ENCODE results near the gene ALDH5A1. TPM values are rescaled to one million over a fixed set of nuclear protein-coding genes. Genes with fewer than 3 reads are reported as not detected.

The ALDH5A1 gene
- total RNA-seq = 0.53 and 1.9 TPM in 2 replicates

GRCh38 chr6:24494821-24495795 is at the start of gene ALDH5A1:
Gene ALDH5A1 (plus strand): TSS chr6:24494969. CDS start chr6:24494997, 28 bp downstream.
- FAIRE-seq (no peak), DNase-seq (ENCODE audit: low read depth) (peak; percentile 39)
- peak; percentile 57 for TF ChIP-seq CTCF (IDR thresholded peaks at IDR 0.05; ENCODE audit: insufficient read depth, low read length, severe bottlenecking)
- Histone ChIP-seq H3K36me3 (ENCODE audit: control insufficient read depth, insufficient read depth, low read length) (no peaks in the 10 kb centered on the region), H3K27me3 (ENCODE audit: control insufficient read depth, insufficient read depth, low read length) (peaks cover 1% of the 10 kb centered on the region), H3K4me3 (ENCODE audit: low read depth, low read length) (peak within 1 kb of the TSS; percentile 52)

GRCh38 chr6:24445704-24446103 is 49.1 kb upstream of the ALDH5A1 start:
- FAIRE-seq (no peak), DNase-seq (ENCODE audit: low read depth) (no peak)
- H3K4me3 ChIP-seq (ENCODE audit: low read depth, low read length) = no peak overlapping the region
- TF ChIP-seq CTCF (IDR thresholded peaks at IDR 0.05; ENCODE audit: insufficient read depth, low read length, severe bottlenecking) = no peak
- H3K27me3 ChIP-seq (ENCODE audit: control insufficient read depth, insufficient read depth, low read length) = no peaks in the 10 kb centered on the region
- H3K36me3 ChIP-seq (ENCODE audit: control insufficient read depth, insufficient read depth, low read length) = no peaks in the 10 kb centered on the region

GRCh38 chr6:24446670-24447069 is 48.1 kb upstream of the ALDH5A1 start:
- TF ChIP-seq CTCF (IDR thresholded peaks at IDR 0.05; ENCODE audit: insufficient read depth, low read length, severe bottlenecking) = no peak
- no peak overlapping the region for H3K4me3 ChIP-seq (ENCODE audit: low read depth, low read length)
- DNase-seq (ENCODE audit: low read depth) (no peak), FAIRE-seq (no peak)
- no peaks in the 10 kb centered on the region for H3K27me3 ChIP-seq (ENCODE audit: control insufficient read depth, insufficient read depth, low read length)
- H3K36me3 ChIP-seq (ENCODE audit: control insufficient read depth, insufficient read depth, low read length) = no peaks in the 10 kb centered on the region

DNA sequence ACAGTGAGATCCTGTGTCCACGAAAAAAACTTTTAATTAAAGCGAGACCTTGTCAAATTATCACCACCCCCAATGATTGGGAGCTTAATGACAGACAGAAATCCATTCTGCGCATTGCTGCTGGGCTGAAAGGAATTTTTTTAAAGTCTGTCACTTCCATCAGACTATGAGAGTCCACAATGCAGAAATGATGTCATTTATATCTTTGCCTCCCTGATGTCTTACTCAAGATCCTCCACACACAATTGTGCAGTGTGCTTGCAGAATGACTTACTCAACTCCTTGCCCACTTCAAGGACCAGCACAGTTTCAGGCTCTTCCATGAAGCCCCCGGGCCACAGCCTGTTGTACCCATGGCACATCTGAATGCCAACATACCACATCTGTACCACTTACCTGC is 46.4 kb upstream of the ALDH5A1 start:
- Histone ChIP-seq H3K27me3 (ENCODE audit: control insufficient read depth, insufficient read depth, low read length) (no peaks in the 10 kb centered on the region), H3K36me3 (ENCODE audit: control insufficient read depth, insufficient read depth, low read length) (no peaks in the 10 kb centered on the region), H3K4me3 (ENCODE audit: low read depth, low read length) (no peak overlapping the region)
- TF ChIP-seq CTCF (IDR thresholded peaks at IDR 0.05; ENCODE audit: insufficient read depth, low read length, severe bottlenecking) = no peak
- peak; percentile 10 for DNase-seq (ENCODE audit: low read depth)
- peak; percentile 23 for FAIRE-seq

DNA sequence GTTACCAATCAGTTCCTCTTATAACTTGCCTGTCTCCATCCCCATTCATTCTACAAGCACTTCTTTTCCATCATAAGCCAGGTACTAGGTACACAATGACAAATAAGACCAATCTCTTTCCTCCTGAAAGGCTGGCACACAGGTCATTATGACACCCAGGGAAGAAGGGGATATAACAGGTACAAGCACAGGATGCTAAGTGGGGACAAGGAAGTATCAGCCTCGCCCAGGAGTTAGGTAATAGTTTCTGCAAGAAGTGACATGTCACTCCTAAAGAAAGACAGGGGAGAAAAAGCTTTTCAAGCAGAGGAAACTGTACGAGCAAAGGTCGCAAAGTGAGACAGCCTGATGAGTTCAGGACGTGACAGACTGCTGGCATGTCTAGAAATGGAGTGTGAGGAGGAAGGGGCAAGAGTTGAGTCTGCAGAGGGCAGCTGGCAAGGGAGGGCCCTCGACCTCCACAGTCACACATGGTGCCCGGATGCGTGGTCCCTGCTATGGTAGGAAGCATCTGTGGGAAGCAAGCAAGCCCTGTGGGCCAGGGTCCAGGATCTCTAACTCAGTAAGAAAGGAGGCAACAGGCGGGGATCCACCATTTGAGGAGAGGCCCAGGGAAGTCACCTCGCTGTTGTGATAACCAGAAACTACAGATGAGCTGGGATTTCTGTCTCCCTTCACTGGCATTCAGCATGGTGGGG is 45.8 kb upstream of the ALDH5A1 start:
- TF ChIP-seq CTCF (IDR thresholded peaks at IDR 0.05; ENCODE audit: insufficient read depth, low read length, severe bottlenecking) = no peak
- DNase-seq (ENCODE audit: low read depth) (peak; percentile 31), FAIRE-seq (no peak)
- no peak overlapping the region for H3K4me3 ChIP-seq (ENCODE audit: low read depth, low read length)
- no peaks in the 10 kb centered on the region for H3K36me3 ChIP-seq (ENCODE audit: control insufficient read depth, insufficient read depth, low read length)
- no peaks in the 10 kb centered on the region for H3K27me3 ChIP-seq (ENCODE audit: control insufficient read depth, insufficient read depth, low read length)

Data from bronchial epithelial cell (primary cell).